ENCODE results near the gene ULK4. TPM values are rescaled to one million over a fixed set of nuclear protein-coding genes. Genes with fewer than 3 reads are reported as not detected.

Gene ULK4
- total and polyA plus RNA-seq, 7 donors, result 2.1 to 18.6 (median 8.9) TPM

- H3K36me3 ChIP-seq, result no peaks in the 10 kb centered on the region
- no peak for DNase-seq
- H3K9me3 ChIP-seq, result no peaks in the 10 kb centered on the region
- intact Hi-C loops (cut with DNase I), result no loop called here
- WGBS, 2 donors, result 87 to 90% methylated on average over 6 of the region's 6 CpGs
- no peak overlapping the region for H3K4me3 ChIP-seq
- H3K4me1 ChIP-seq, result no peaks in the 10 kb centered on the region
- TF ChIP-seq POLR2AphosphoS5 (IDR thresholded peaks at IDR 0.05) (no peak), POLR2A (IDR thresholded peaks at IDR 0.05) (no peak), EP300 (IDR thresholded peaks at IDR 0.05) (no peak), CTCF (IDR thresholded peaks at IDR 0.05) (no peak)
- no peak overlapping the region for H3K27ac ChIP-seq
- H3K27me3 ChIP-seq, result no peaks in the 10 kb centered on the region
Measured at GRCh38 chr3:41975416-41976103, 13.7 kb upstream of the ULK4 start.

GRCh38 chr3:41974223-41974622 lies 12.3 kb upstream of the ULK4 start:
- Histone ChIP-seq H3K27ac (no peak overlapping the region), H3K36me3 (no peaks in the 10 kb centered on the region), H3K4me1 (no peaks in the 10 kb centered on the region), H3K4me3 (no peak overlapping the region), H3K9me3 (no peaks in the 10 kb centered on the region), H3K27me3 (no peaks in the 10 kb centered on the region)
- intact Hi-C loops (cut with DNase I), result no loop called here
- TF ChIP-seq CTCF (IDR thresholded peaks at IDR 0.05), result no peak
- no peak for TF ChIP-seq EP300 (IDR thresholded peaks at IDR 0.05)
- no peak for DNase-seq
- 93 to 95% methylated on average over 2 of the region's 2 CpGs for WGBS, 2 donors

- intact Hi-C loops (cut with DNase I), result no loop called here
- H3K4me1 ChIP-seq, result no peaks in the 10 kb centered on the region
- no peak for TF ChIP-seq POLR2AphosphoS5 (IDR thresholded peaks at IDR 0.05)
- no peak for TF ChIP-seq CTCF (IDR thresholded peaks at IDR 0.05)
- TF ChIP-seq POLR2A (IDR thresholded peaks at IDR 0.05), result no peak
- no peaks in the 10 kb centered on the region for H3K27me3 ChIP-seq
- H3K9me3 ChIP-seq, result no peaks in the 10 kb centered on the region
- H3K27ac ChIP-seq, result no peak overlapping the region
- WGBS, 2 donors, result 90 to 91% methylated on average over 5 of the region's 5 CpGs
- H3K4me3 ChIP-seq, result no peak overlapping the region
- DNase-seq, result no peak
- no peaks in the 10 kb centered on the region for H3K36me3 ChIP-seq
Measured at GRCh38 chr3:41972802-41973201, 10.9 kb upstream of the ULK4 start.

- DNase-seq, result no peak
- Histone ChIP-seq H3K36me3 (no peaks in the 10 kb centered on the region), H3K27ac (no peak overlapping the region), H3K9me3 (no peaks in the 10 kb centered on the region), H3K4me1 (peaks cover 0 to 6% (median 2%) of the 10 kb centered on the region in 4 donors), H3K27me3 (no peaks in the 10 kb centered on the region), H3K4me3 (no peak overlapping the region)
- no peak for TF ChIP-seq POLR2AphosphoS5 (IDR thresholded peaks at IDR 0.05)
- WGBS, 2 donors, result 88 to 92% methylated on average over 6 of the region's 6 CpGs
- intact Hi-C loops (cut with DNase I), result loop anchor here (10.0 kb wide), 1 partner anchor 71 kb away; no protein-coding TSS in a partner anchor
Measured at GRCh38 chr3:41966206-41966605, 4.3 kb upstream of the ULK4 start.

GRCh38 chr3:41963823-41964222 lies 1.9 kb upstream of the ULK4 start:
- H3K36me3 ChIP-seq, result no peaks in the 10 kb centered on the region
- intact Hi-C loops (cut with DNase I), result loop anchor here (2.0 to 10.0 kb wide), 3 partner anchors 31 to 1507 kb away; partner anchors contain the start of gene RPL14
- no peak for DNase-seq
- TF ChIP-seq POLR2AphosphoS5 (IDR thresholded peaks at IDR 0.05) (no peak), CTCF (IDR thresholded peaks at IDR 0.05) (no peak), POLR2A (IDR thresholded peaks at IDR 0.05) (no peak), EP300 (IDR thresholded peaks at IDR 0.05) (no peak)
- peaks cover 0 to 14% (median 10%) of the 10 kb centered on the region in 4 donors for H3K4me1 ChIP-seq
- H3K27me3 ChIP-seq, result no peaks in the 10 kb centered on the region
- no peaks in the 10 kb centered on the region for H3K9me3 ChIP-seq
- H3K27ac ChIP-seq, result no peak overlapping the region
- WGBS, 2 donors, result 76 to 91% methylated on average over 10 of the region's 10 CpGs
- no peak overlapping the region for H3K4me3 ChIP-seq
